HCT116 (cell line): ENCODE measurements around the gene APLP1. TPM values are rescaled to one million over a fixed set of nuclear protein-coding genes. Genes with fewer than 3 reads are reported as not detected.

Source experiments
- ATAC-seq: fragments of 200-7000 bp; cut with Tn5 transposase; 2 replicates; pipeline ENCODE4 v1.9.1; 2020; ENCODE audit warnings: mild to moderate bottlenecking, moderate library complexity
- BruUV-seq: library from RNA; stranded (reverse); fragments of 400-500 nt; replicated peaks from 2 replicates; lab custom pipeline; 2021; lab: Mats Ljungman, UMichigan
- CTCF ChIA-PET: fragments of 300-600 bp; sonication (Branson Sonifier 250); formaldehyde crosslinking; loops from one replicate; lab custom pipeline; 2021; ENCODE audit warnings: antibody characterized with exemption; lab: Charles Lee
- POLR2A ChIA-PET: fragments of 300-600, 350-600 bp; sonication (Branson Sonifier 250); formaldehyde crosslinking; loops from one replicate; lab custom pipeline; 2021; ENCODE audit warnings: antibody characterized with exemption; lab: Charles Lee
- RAD21 ChIA-PET, 2 experiments: fragments of 300-600 bp; sonication (Branson Sonifier 250); formaldehyde crosslinking; loops; one replicate each; lab custom pipeline; 2023; ENCODE audit warnings: low total read pairs in 2 of 2; ENCODE audit not compliant: uncharacterized antibody in 2 of 2, unreplicated experiment in 2 of 2, low non-redundant PET in 1 of 2; lab: Charles Lee
- DNase-seq: peaks from one replicate; pipeline ENCODE4 v3.0.0-alpha.2; 2010; ENCODE audit warnings: low read depth, low spot score
- H2AFZ ChIP-seq: fragments of 200-600 bp; shearing (Covaris generic), sonication (generic); 2 replicates; pipeline ENCODE4 v1.6.1; 2017; ENCODE audit warnings: low read depth, mixed run types, mixed read lengths, antibody characterized with exemption, low read length; ENCODE audit not compliant: poor library complexity, severe bottlenecking
- H3K27ac ChIP-seq: 2 replicates; pipeline ENCODE4 v1.5.1; 2012; ENCODE audit warnings: low read depth, low read length
- H3K27me3 ChIP-seq: fragments of 200-600 bp; sonication (generic); 2 replicates; pipeline ENCODE4 v1.6.1; 2016; ENCODE audit warnings: mixed run types, low read length, mixed read lengths; ENCODE audit not compliant: insufficient read depth
- H3K36me3 ChIP-seq, 2 experiments: fragments of 200-500 bp in 1 of 2; fragments of 200-600 bp in 1 of 2; sonication (Bioruptor generic) in 1 of 2; sonication (generic) in 1 of 2; 2 replicates each; pipeline versions ENCODE4 v1.5.1 to v1.6.1; 2014 to 2016; ENCODE audit warnings: low read length in 2 of 2, inconsistent platforms in 1 of 2, mixed read lengths in 1 of 2, mixed run types in 1 of 2; ENCODE audit not compliant: insufficient read depth in 2 of 2, control insufficient read depth in 1 of 2
- H3K4me1 ChIP-seq, 2 experiments: fragments of 200-600 bp in 1 of 2; sonication (generic) in 1 of 2; 2 replicates each; pipeline versions ENCODE4 v1.5.1 to v1.6.1; 2012 to 2017; ENCODE audit warnings: low read length in 2 of 2, inconsistent platforms in 1 of 2, mild to moderate bottlenecking in 1 of 2, mixed read lengths in 1 of 2, mixed run types in 1 of 2, moderate library complexity in 1 of 2; ENCODE audit not compliant: insufficient read depth in 2 of 2, control insufficient read depth in 1 of 2
- H3K4me2 ChIP-seq: fragments of 200-600 bp; sonication (generic); 2 replicates; pipeline ENCODE4 v1.6.1; 2017; ENCODE audit warnings: mixed run types, low read length, mixed read lengths
- H3K4me3 ChIP-seq, 2 experiments: fragments of 200-600 bp in 1 of 2; sonication (generic) in 1 of 2; replicated peaks in 1 of 2; 2 replicates each; pipeline ENCODE4 v1.5.1; 2011 to 2016; ENCODE audit warnings: low read length in 2 of 2, control low read depth in 1 of 2, low read depth in 1 of 2, mild to moderate bottlenecking in 1 of 2, mixed read lengths in 1 of 2, mixed run types in 1 of 2
- H3K79me2 ChIP-seq: fragments of 200-600 bp; sonication (generic); 2 replicates; pipeline ENCODE4 v1.6.1; 2017; ENCODE audit warnings: mild to moderate bottlenecking, mixed run types, low read length, moderate library complexity, mixed read lengths; ENCODE audit not compliant: insufficient read depth
- H3K9ac ChIP-seq: fragments of 200-600 bp; sonication (generic); 2 replicates; pipeline ENCODE4 v1.6.1; 2016; ENCODE audit warnings: low read length, mixed read lengths
- H3K9me2 ChIP-seq: fragments of 200-600 bp; sonication (generic), shearing (Covaris generic); 2 replicates; pipeline ENCODE4 v1.6.1; 2017; ENCODE audit warnings: mixed run types, mild to moderate bottlenecking, moderate library complexity; ENCODE audit not compliant: insufficient read depth
- H3K9me3 ChIP-seq, 2 experiments: fragments of 200-500 bp in 1 of 2; fragments of 200-600 bp in 1 of 2; sonication (Bioruptor generic) in 1 of 2; sonication (generic) in 1 of 2; 2 replicates each; pipeline ENCODE4 v1.6.1; 2014 to 2017; ENCODE audit warnings: low read length in 2 of 2, mixed read lengths in 2 of 2, inconsistent platforms in 1 of 2, low read depth in 1 of 2, mild to moderate bottlenecking in 1 of 2, mixed run types in 1 of 2, moderate library complexity in 1 of 2; ENCODE audit not compliant: control insufficient read depth in 1 of 2, insufficient read depth in 1 of 2
- H4K20me1 ChIP-seq: fragments of 200-600 bp; sonication (generic), shearing (Covaris generic); 2 replicates; pipeline ENCODE4 v1.6.1; 2017; ENCODE audit warnings: mixed run types, mild to moderate bottlenecking, moderate library complexity; ENCODE audit not compliant: insufficient read depth
- ELF1 ChIP-seq: IDR thresholded peaks from 2 replicates; pipeline ENCODE4 v1.6.1; 2012; ENCODE audit warnings: low read depth, borderline replicate concordance
- EZH2phosphoT487 ChIP-seq: fragments of 200-600 bp; IDR thresholded peaks from 2 replicates; pipeline ENCODE4 v1.6.1; 2018; ENCODE audit warnings: antibody characterized with exemption, borderline replicate concordance
- JUND ChIP-seq: IDR thresholded peaks from 2 replicates; pipeline ENCODE4 v1.6.1; 2012
- POLR2AphosphoS5 ChIP-seq: IDR thresholded peaks from 2 replicates; pipeline ENCODE4 v1.6.1; 2011; ENCODE audit warnings: mild to moderate bottlenecking, low read depth, low read length, moderate library complexity
- REST ChIP-seq: IDR thresholded peaks from 2 replicates; pipeline ENCODE4 v1.6.1; 2012; ENCODE audit warnings: low read depth
- SIN3A ChIP-seq: IDR thresholded peaks from 2 replicates; pipeline ENCODE4 v1.6.1; 2012; ENCODE audit warnings: low read depth
- SRF ChIP-seq: IDR thresholded peaks from 2 replicates; pipeline ENCODE4 v1.6.1; 2012; ENCODE audit warnings: low read depth
- TCF7L2 ChIP-seq: IDR thresholded peaks from 2 replicates; pipeline ENCODE4 v1.7.0; 2011; ENCODE audit warnings: borderline replicate concordance, inconsistent platforms; ENCODE audit not compliant: insufficient read depth, insufficient read length; ENCODE audit errors: extremely low read depth
- YY1 ChIP-seq: IDR thresholded peaks from 2 replicates; pipeline ENCODE4 v1.6.1; 2011; ENCODE audit warnings: low read length, low read depth, moderate library complexity, mild to moderate bottlenecking; ENCODE audit not compliant: insufficient replicate concordance; ENCODE audit errors: extremely low read depth
- ZBTB33 ChIP-seq: IDR thresholded peaks from 2 replicates; pipeline ENCODE4 v1.6.1; 2011; ENCODE audit warnings: mild to moderate bottlenecking, low read length, moderate library complexity; ENCODE audit not compliant: insufficient replicate concordance; ENCODE audit errors: extremely low read depth
- ZNF274 ChIP-seq: fragments of 200-500 bp; sonication (Bioruptor generic); IDR thresholded peaks from 2 replicates; pipeline ENCODE4 v1.6.1; 2014; ENCODE audit warnings: mild to moderate bottlenecking, low read depth, low read length, inconsistent platforms
- intact Hi-C: fragments of 100-400 bp; cut with micrococcal nuclease; formaldehyde crosslinking; loops from 2 replicates; pipeline ENCODE4 v1.10.0; 2022
- total RNA-seq: library from RNA; stranded (reverse); gene quantifications from one replicate; pipeline ENCODE4 v1.2.1, GENCODE V29; 2021; ENCODE audit not compliant: unreplicated experiment
- TF ChIP-seq, protein P1 (sequence below), 3 experiments: fragments of 200-600 bp in 1 of 3; sonication (generic) in 1 of 3; IDR thresholded peaks in 2 of 3; conservative IDR thresholded peaks in 1 of 3; 2 replicates each; pipeline ENCODE4 v1.5.1; 2012 to 2017; ENCODE audit warnings: low read depth in 2 of 3, low read length in 2 of 3, antibody characterized with exemption in 1 of 3, borderline replicate concordance in 1 of 3, control low read depth in 1 of 3, mild to moderate bottlenecking in 1 of 3, mixed read lengths in 1 of 3, mixed run types in 1 of 3, moderate library complexity in 1 of 3; ENCODE audit not compliant: insufficient read depth in 1 of 3

APLP1 gene
- total RNA-seq, 1 experiment from 2014 or later = 41.2 TPM

GRCh38 chr19:35872180-35872579, 3.8 kb downstream of the APLP1 start:
- CTCF ChIA-PET = no interaction called here
- BruUV-seq = no TSS peak

GRCh38 chr19:35874392-35874930, 6.1 kb downstream of the APLP1 start:
- Histone ChIP-seq H3K4me2 (no peak overlapping the region), H3K9me2 (no peaks in the 10 kb centered on the region), H3K4me3 (no peak overlapping the region), H4K20me1 (no peaks in the 10 kb centered on the region), H3K79me2 (no peaks in the 10 kb centered on the region), H3K27me3 (no peaks in the 10 kb centered on the region), H3K36me3 (no peaks in the 10 kb centered on the region; a peak in 1 of 4 replicates), H3K9ac (no peak overlapping the region), H3K27ac (no peak overlapping the region), H3K9me3 (no peaks in the 10 kb centered on the region), H3K4me1 (peaks cover 4 to 16% of the 10 kb centered on the region in 2 experiments; a peak in 3 of 4 replicates), H2AFZ (no peak overlapping the region)
- intact Hi-C loops = no loop called here
- ChIA-PET CTCF (no interaction called here), RAD21 (no interaction called here), POLR2A (no interaction called here)
- BruUV-seq = no TSS peak
- ATAC-seq (no peak), DNase-seq (no peak)
- no peak for TF ChIP-seq ZNF274
- no peak for TF ChIP-seq ZBTB33
- TF ChIP-seq ELF1 = no peak
- TF ChIP-seq REST = no peak
- TF ChIP-seq SIN3A = no peak
- TF ChIP-seq SRF = no peak

More at GRCh38 chr19:35872180-35872579, 3.8 kb downstream of the APLP1 start:
- TF ChIP-seq TCF7L2 = no peak
- TF ChIP-seq SIN3A = no peak
- no peak for TF ChIP-seq YY1
- TF ChIP-seq JUND = no peak
- TF ChIP-seq, protein P1, sequence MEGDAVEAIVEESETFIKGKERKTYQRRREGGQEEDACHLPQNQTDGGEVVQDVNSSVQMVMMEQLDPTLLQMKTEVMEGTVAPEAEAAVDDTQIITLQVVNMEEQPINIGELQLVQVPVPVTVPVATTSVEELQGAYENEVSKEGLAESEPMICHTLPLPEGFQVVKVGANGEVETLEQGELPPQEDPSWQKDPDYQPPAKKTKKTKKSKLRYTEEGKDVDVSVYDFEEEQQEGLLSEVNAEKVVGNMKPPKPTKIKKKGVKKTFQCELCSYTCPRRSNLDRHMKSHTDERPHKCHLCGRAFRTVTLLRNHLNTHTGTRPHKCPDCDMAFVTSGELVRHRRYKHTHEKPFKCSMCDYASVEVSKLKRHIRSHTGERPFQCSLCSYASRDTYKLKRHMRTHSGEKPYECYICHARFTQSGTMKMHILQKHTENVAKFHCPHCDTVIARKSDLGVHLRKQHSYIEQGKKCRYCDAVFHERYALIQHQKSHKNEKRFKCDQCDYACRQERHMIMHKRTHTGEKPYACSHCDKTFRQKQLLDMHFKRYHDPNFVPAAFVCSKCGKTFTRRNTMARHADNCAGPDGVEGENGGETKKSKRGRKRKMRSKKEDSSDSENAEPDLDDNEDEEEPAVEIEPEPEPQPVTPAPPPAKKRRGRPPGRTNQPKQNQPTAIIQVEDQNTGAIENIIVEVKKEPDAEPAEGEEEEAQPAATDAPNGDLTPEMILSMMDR (IDR thresholded peaks at IDR 0.05 in 2 of 3, conservative IDR thresholded peaks at IDR 0.05 in 1 of 3; ENCODE audit: borderline replicate concordance in 1 of 3, insufficient read depth in 1 of 3, low read depth in 2 of 3, low read length in 2 of 3) = no peak
- TF ChIP-seq POLR2AphosphoS5 = no peak
- TF ChIP-seq EZH2phosphoT487 = no peak
- Histone ChIP-seq H2AFZ (no peak overlapping the region), H3K9ac (no peak overlapping the region), H3K36me3 (no peaks in the 10 kb centered on the region), H3K4me2 (no peak overlapping the region), H3K4me3 (no peak overlapping the region), H4K20me1 (no peaks in the 10 kb centered on the region), H3K27me3 (no peaks in the 10 kb centered on the region), H3K4me1 (peaks cover 15 to 30% of the 10 kb centered on the region in 2 experiments; a peak in 3 of 4 replicates), H3K9me2 (no peaks in the 10 kb centered on the region), H3K27ac (no peak overlapping the region), H3K9me3 (no peaks in the 10 kb centered on the region), H3K79me2 (no peaks in the 10 kb centered on the region)
- ATAC-seq = no peak
- DNase-seq = no peak
- intact Hi-C loops = no loop called here
- ChIA-PET RAD21 (no interaction called here), POLR2A (no interaction called here)
